ENCODE measurements around the gene KLHL42.

Gene KLHL42

GRCh38 chr12:27851311-27851710, 71.3 kb downstream of the KLHL42 start:
- peaks cover 6 to 17% of the 10 kb centered on the region in 2 donors for H3K9me3 Mint-ChIP-seq

DNA sequence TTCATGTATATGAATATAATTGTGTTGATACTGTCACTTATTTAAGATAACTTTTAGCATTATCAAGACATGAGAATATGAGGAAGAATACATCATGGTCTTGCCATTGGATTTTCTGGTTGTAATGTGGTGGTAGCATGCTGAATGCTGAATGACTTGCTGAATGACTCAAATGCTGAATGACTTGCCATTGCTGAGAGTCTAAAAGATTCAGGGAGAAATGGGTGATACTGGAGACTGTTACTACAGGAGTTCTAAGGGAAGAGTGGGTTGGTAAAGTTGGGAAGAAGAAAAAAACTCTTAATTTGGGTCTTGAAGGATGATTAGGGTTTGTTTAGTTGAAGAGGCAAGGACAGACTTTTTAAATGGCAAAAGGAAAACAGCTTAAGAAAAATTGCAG, 72.1 kb downstream of the KLHL42 start:
- no peak overlapping the region for H3K27ac Mint-ChIP-seq
- H3K4me1 Mint-ChIP-seq = no peaks in the 10 kb centered on the region

More at GRCh38 chr12:27851311-27851710, 71.3 kb downstream of the KLHL42 start:
- no peaks in the 10 kb centered on the region for H3K4me1 Mint-ChIP-seq
- peaks cover 39% of the 10 kb centered on the region for H3K27me3 Mint-ChIP-seq
- no peak overlapping the region for H3K27ac Mint-ChIP-seq
- ATAC-seq (no peak), DNase-seq (no peak)
- no peak overlapping the region for H3K4me3 Mint-ChIP-seq

More for the DNA sequence above, 72.1 kb downstream of the KLHL42 start:
- ATAC-seq = no peak
- Mint-ChIP-seq H3K27me3 (peaks cover 34% of the 10 kb centered on the region), H3K9me3 (peaks cover 6 to 17% of the 10 kb centered on the region in 2 donors), H3K4me3 (no peak overlapping the region)
- no peak for DNase-seq

Data from stimulated activated naive CD8-positive, alpha-beta T cell treated with anti-CD3 and anti-CD28 coated beads, Interleukin-15, amount 100 ng/mL, for 72 hours (primary cell).